Measurements from ENCODE around the gene HSPA1A. TPM values are rescaled to one million over a fixed set of nuclear protein-coding genes. Genes with fewer than 3 reads are reported as not detected.
A peak's percentile ranks its signal among the peaks of the same experiment; 100 is the strongest.

HSPA1A gene
- polyA plus RNA-seq (2013), result 54.2 TPM

GRCh38 chr6:31815025-31815838 lies at the start of gene HSPA1A, which contains the start of gene HSPA1L:
TSS of gene HSPA1A (plus strand) at chr6:31815543. CDS start at chr6:31815757, 214 bp downstream.
TSS of gene HSPA1L (minus strand) at chr6:31815283. CDS start at chr6:31811972, 3,311 bp downstream.
- ChIA-PET POLR2A (interaction anchor here (0.8 to 1.9 kb wide), 4 partner anchors 9 to 19 kb away, joined by 4 to 14 read pairs (median 6); partner anchors contain the start of genes HSPA1B, LSM2 and VARS1), CTCF (interaction anchor here (0.7 to 3.9 kb wide), 8 partner anchors 10 to 85 kb away, joined by 3 to 13 read pairs (median 4); partner anchors contain the start of genes DDAH2, HSPA1B and VARS1)
- Histone ChIP-seq H3K9me3 (ENCODE audit: control extremely low read depth in 1 of 5, control insufficient read depth in 4 of 5, insufficient read depth in 2 of 5, low read depth in 1 of 5, low read length in 4 of 5) (no peaks in the 10 kb centered on the region), H3K27ac (ENCODE audit: insufficient read depth in 1 of 2, low read depth in 1 of 2, low read length in 2 of 2, poor library complexity in 1 of 2, severe bottlenecking in 2 of 2) (peak within 1 kb of the TSS; percentile 58 to 83), H3K4me1 (ENCODE audit: control extremely low read depth in 1 of 4, control insufficient read depth in 4 of 4, insufficient read depth in 4 of 4, low read length in 3 of 4) (peaks cover 16 to 38% (median 27%) of the 10 kb centered on the region in 4 experiments), H3K36me3 (ENCODE audit: control insufficient read depth in 4 of 4, insufficient read depth in 4 of 4, low read length in 3 of 4) (no peaks in the 10 kb centered on the region), H3K27me3 (replicated peaks in 2 of 5; ENCODE audit: control insufficient read depth in 4 of 5, insufficient read depth in 5 of 5, low read length in 4 of 5) (no peaks in the 10 kb centered on the region), H3K4me3 (ENCODE audit: control insufficient read depth in 1 of 7, extremely low read depth in 1 of 7, insufficient read depth in 4 of 7, low read depth in 2 of 7, low read length in 6 of 7) (peak within 1 kb of the TSS; percentile 69 to 98 (median 88))
- 0% methylated on average over 34 of the region's 56 CpGs for WGBS (ENCODE audit: insufficient coverage)
- DNase-seq, result peak; percentile 86 to 91 (median 90)

- no peak for DNase-seq
- 96% methylated on average over 4 of the region's 9 CpGs for WGBS (ENCODE audit: insufficient coverage)
- no peaks in the 10 kb centered on the region for H3K27me3 ChIP-seq (replicated peaks in 2 of 5; ENCODE audit: control insufficient read depth in 4 of 5, insufficient read depth in 5 of 5, low read length in 4 of 5)
- H3K27ac ChIP-seq (ENCODE audit: insufficient read depth in 1 of 2, low read depth in 1 of 2, low read length in 2 of 2, poor library complexity in 1 of 2, severe bottlenecking in 2 of 2), result no peak overlapping the region
- H3K4me3 ChIP-seq (ENCODE audit: control insufficient read depth in 1 of 7, extremely low read depth in 1 of 7, insufficient read depth in 4 of 7, low read depth in 2 of 7, low read length in 6 of 7), result no peak overlapping the region
- no peaks in the 10 kb centered on the region for H3K9me3 ChIP-seq (ENCODE audit: control extremely low read depth in 1 of 5, control insufficient read depth in 4 of 5, insufficient read depth in 2 of 5, low read depth in 1 of 5, low read length in 4 of 5)
- peaks cover 2 to 12% (median 9%) of the 10 kb centered on the region in 4 experiments for H3K4me1 ChIP-seq (ENCODE audit: control extremely low read depth in 1 of 4, control insufficient read depth in 4 of 4, insufficient read depth in 4 of 4, low read length in 3 of 4)
- peaks cover 9 to 40% (median 30%) of the 10 kb centered on the region in 4 experiments for H3K36me3 ChIP-seq (ENCODE audit: control insufficient read depth in 4 of 4, insufficient read depth in 4 of 4, low read length in 3 of 4)
- ChIA-PET CTCF (interaction anchor here (1.4 to 13.2 kb wide), 3 partner anchors 18 to 53 kb away, joined by 3 to 268 read pairs (median 5); partner anchors contain the start of genes CLIC1, DDAH2, MPIG6B and MSH5), POLR2A (no interaction called here)
Observed at GRCh38 chr6:31765559-31765909, 49.8 kb upstream of the HSPA1A start.

- peaks cover 2 to 12% (median 9%) of the 10 kb centered on the region in 4 experiments for H3K4me1 ChIP-seq (ENCODE audit: control extremely low read depth in 1 of 4, control insufficient read depth in 4 of 4, insufficient read depth in 4 of 4, low read length in 3 of 4)
- POLR2A ChIA-PET, result no interaction called here
- H3K36me3 ChIP-seq (ENCODE audit: control insufficient read depth in 4 of 4, insufficient read depth in 4 of 4, low read length in 3 of 4), result peaks cover 6 to 34% (median 27%) of the 10 kb centered on the region in 4 experiments
- H3K27me3 ChIP-seq (replicated peaks in 2 of 5; ENCODE audit: control insufficient read depth in 4 of 5, insufficient read depth in 5 of 5, low read length in 4 of 5), result no peaks in the 10 kb centered on the region
- H3K27ac ChIP-seq (ENCODE audit: insufficient read depth in 1 of 2, low read depth in 1 of 2, low read length in 2 of 2, poor library complexity in 1 of 2, severe bottlenecking in 2 of 2), result no peak overlapping the region
- H3K4me3 ChIP-seq (ENCODE audit: control insufficient read depth in 1 of 7, extremely low read depth in 1 of 7, insufficient read depth in 4 of 7, low read depth in 2 of 7, low read length in 6 of 7), result peak overlapping the region in 2 of 7 experiments; percentile 19 to 33
- CTCF ChIA-PET, result interaction anchor here (1.2 to 13.2 kb wide), 4 partner anchors 14 to 54 kb away, joined by 3 to 268 read pairs (median 4); partner anchors contain the start of genes CLIC1, DDAH2, MPIG6B and MSH5
- H3K9me3 ChIP-seq (ENCODE audit: control extremely low read depth in 1 of 5, control insufficient read depth in 4 of 5, insufficient read depth in 2 of 5, low read depth in 1 of 5, low read length in 4 of 5), result no peaks in the 10 kb centered on the region
- WGBS (ENCODE audit: insufficient coverage), result 87% methylated on average over 31 of the region's 42 CpGs
- no peak for DNase-seq
Observed at GRCh38 chr6:31765910-31766794, 49.2 kb upstream of the HSPA1A start.

GRCh38 chr6:31767096-31767645 lies 48.2 kb upstream of the HSPA1A start:
- peaks cover 2 to 15% (median 10%) of the 10 kb centered on the region in 4 experiments for H3K4me1 ChIP-seq (ENCODE audit: control extremely low read depth in 1 of 4, control insufficient read depth in 4 of 4, insufficient read depth in 4 of 4, low read length in 3 of 4)
- no peak overlapping the region for H3K27ac ChIP-seq (ENCODE audit: insufficient read depth in 1 of 2, low read depth in 1 of 2, low read length in 2 of 2, poor library complexity in 1 of 2, severe bottlenecking in 2 of 2)
- POLR2A ChIA-PET, result no interaction called here
- H3K9me3 ChIP-seq (ENCODE audit: control extremely low read depth in 1 of 5, control insufficient read depth in 4 of 5, insufficient read depth in 2 of 5, low read depth in 1 of 5, low read length in 4 of 5), result no peaks in the 10 kb centered on the region
- CTCF ChIA-PET, result interaction anchor here (1.2 to 13.2 kb wide), 2 partner anchors 15 to 35 kb away, joined by 3 to 268 read pairs; partner anchors contain the start of genes CLIC1, DDAH2, MPIG6B and MSH5
- DNase-seq, result no peak
- 92% methylated on average over 5 of the region's 6 CpGs for WGBS (ENCODE audit: insufficient coverage)
- no peaks in the 10 kb centered on the region for H3K27me3 ChIP-seq (replicated peaks in 2 of 5; ENCODE audit: control insufficient read depth in 4 of 5, insufficient read depth in 5 of 5, low read length in 4 of 5)
- H3K36me3 ChIP-seq (ENCODE audit: control insufficient read depth in 4 of 4, insufficient read depth in 4 of 4, low read length in 3 of 4), result peaks cover 0 to 24% (median 18%) of the 10 kb centered on the region in 4 experiments
- H3K4me3 ChIP-seq (ENCODE audit: control insufficient read depth in 1 of 7, extremely low read depth in 1 of 7, insufficient read depth in 4 of 7, low read depth in 2 of 7, low read length in 6 of 7), result no peak overlapping the region

- no peak for DNase-seq
- ChIA-PET POLR2A (interaction anchor here (0.5 to 1.8 kb wide), 6 partner anchors 20 to 116 kb away, joined by 3 to 18 read pairs (median 8); partner anchors contain the start of genes BAG6, CLIC1, DDAH2 and MSH5), CTCF (interaction anchor here (0.9 to 13.2 kb wide), 15 partner anchors 10 to 84 kb away, joined by 3 to 268 read pairs (median 9); partner anchors contain the start of genes CLIC1, DDAH2, LY6G6D and MPIG6B)
- Histone ChIP-seq H3K27ac (ENCODE audit: insufficient read depth in 1 of 2, low read depth in 1 of 2, low read length in 2 of 2, poor library complexity in 1 of 2, severe bottlenecking in 2 of 2) (no peak overlapping the region), H3K27me3 (replicated peaks in 2 of 5; ENCODE audit: control insufficient read depth in 4 of 5, insufficient read depth in 5 of 5, low read length in 4 of 5) (no peaks in the 10 kb centered on the region), H3K4me3 (ENCODE audit: control insufficient read depth in 1 of 7, extremely low read depth in 1 of 7, insufficient read depth in 4 of 7, low read depth in 2 of 7, low read length in 6 of 7) (no peak overlapping the region), H3K9me3 (ENCODE audit: control extremely low read depth in 1 of 5, control insufficient read depth in 4 of 5, insufficient read depth in 2 of 5, low read depth in 1 of 5, low read length in 4 of 5) (no peaks in the 10 kb centered on the region), H3K4me1 (ENCODE audit: control extremely low read depth in 1 of 4, control insufficient read depth in 4 of 4, insufficient read depth in 4 of 4, low read length in 3 of 4) (peaks cover 2 to 22% (median 12%) of the 10 kb centered on the region in 4 experiments), H3K36me3 (ENCODE audit: control insufficient read depth in 4 of 4, insufficient read depth in 4 of 4, low read length in 3 of 4) (peaks cover 0 to 10% (median 6%) of the 10 kb centered on the region in 4 experiments)
- WGBS (ENCODE audit: insufficient coverage), result 90% methylated on average over 15 of the region's 18 CpGs
Observed at GRCh38 chr6:31768363-31769257, 46.7 kb upstream of the HSPA1A start.
